ENCODE results near the gene TMEM179B.

DNA sequence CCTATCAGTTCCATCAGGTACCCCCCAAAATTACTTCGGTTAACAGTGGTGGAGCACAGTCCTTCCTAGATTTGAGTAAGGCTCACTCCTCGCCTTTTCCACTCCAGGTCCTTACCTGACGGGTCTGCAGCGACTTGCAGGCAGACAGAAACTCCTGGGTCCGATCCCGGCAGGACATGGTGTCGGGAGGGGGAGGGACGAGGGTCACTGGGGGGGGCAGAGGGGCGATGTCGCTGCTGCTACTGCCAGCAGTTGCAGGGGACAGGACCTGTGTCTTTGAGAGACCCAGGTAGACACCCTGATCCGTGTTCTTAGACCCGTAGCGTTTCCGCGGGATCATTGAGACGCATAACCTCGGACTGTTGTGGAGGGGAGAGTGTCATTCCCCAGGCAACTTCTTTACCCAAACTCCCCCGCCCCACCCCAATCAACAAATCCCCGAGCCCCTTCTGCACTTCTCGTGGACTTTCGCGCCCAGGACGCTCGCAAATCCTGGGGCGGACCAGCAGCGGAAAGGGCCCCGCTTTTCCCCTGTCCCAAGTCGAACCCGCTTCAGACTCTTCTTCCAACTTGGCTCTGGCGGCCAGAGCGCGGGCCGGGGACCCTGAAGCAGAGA is 43.8 kb downstream of the TMEM179B start:
- TF ChIP-seq, protein P1, sequence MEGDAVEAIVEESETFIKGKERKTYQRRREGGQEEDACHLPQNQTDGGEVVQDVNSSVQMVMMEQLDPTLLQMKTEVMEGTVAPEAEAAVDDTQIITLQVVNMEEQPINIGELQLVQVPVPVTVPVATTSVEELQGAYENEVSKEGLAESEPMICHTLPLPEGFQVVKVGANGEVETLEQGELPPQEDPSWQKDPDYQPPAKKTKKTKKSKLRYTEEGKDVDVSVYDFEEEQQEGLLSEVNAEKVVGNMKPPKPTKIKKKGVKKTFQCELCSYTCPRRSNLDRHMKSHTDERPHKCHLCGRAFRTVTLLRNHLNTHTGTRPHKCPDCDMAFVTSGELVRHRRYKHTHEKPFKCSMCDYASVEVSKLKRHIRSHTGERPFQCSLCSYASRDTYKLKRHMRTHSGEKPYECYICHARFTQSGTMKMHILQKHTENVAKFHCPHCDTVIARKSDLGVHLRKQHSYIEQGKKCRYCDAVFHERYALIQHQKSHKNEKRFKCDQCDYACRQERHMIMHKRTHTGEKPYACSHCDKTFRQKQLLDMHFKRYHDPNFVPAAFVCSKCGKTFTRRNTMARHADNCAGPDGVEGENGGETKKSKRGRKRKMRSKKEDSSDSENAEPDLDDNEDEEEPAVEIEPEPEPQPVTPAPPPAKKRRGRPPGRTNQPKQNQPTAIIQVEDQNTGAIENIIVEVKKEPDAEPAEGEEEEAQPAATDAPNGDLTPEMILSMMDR (conservative IDR thresholded peaks at IDR 0.05 in 1 of 2, IDR thresholded peaks at IDR 0.05 in 1 of 2; ENCODE audit: low read depth in 1 of 2, low read length in 2 of 2), result no peak
- no peak for TF ChIP-seq EZH2 (IDR thresholded peaks at IDR 0.05; ENCODE audit: low read length, missing control alignments)

All from fibroblast of lung (primary cell).